GM18511 (cell line): ENCODE data around the gene KLK3.
A peak's percentile ranks its signal among the peaks of the same experiment; 100 is the strongest.

Experiments used
- ATAC-seq: cut with Tn5 transposase; IDR thresholded peaks from one replicate; pipeline ENCODE4 v1.9.1; 2021; ENCODE audit warnings: mild to moderate bottlenecking, moderate library complexity; ENCODE audit not compliant: unreplicated experiment

Gene KLK3

GRCh38 chr19:50830266-50831025, 24.3 kb upstream of the KLK3 start:
- no peak for ATAC-seq

- no peak for ATAC-seq
Measured at GRCh38 chr19:50831026-50831396, 23.7 kb upstream of the KLK3 start.

- ATAC-seq, result no peak
Measured at GRCh38 chr19:50832666-50833065, 22.0 kb upstream of the KLK3 start.

GRCh38 chr19:50833117-50833801, 21.5 kb upstream of the KLK3 start, which contains the start of gene KLK15:
Gene KLK15 (minus strand): TSS chr19:50833574. CDS start chr19:50831492, 2,082 bp downstream.
- no peak for ATAC-seq

GRCh38 chr19:50833802-50834167, 20.9 kb upstream of the KLK3 start:
- no peak for ATAC-seq

- ATAC-seq, result no peak
Measured at GRCh38 chr19:50835103-50835784, 19.5 kb upstream of the KLK3 start.

GRCh38 chr19:50835785-50836542, 18.8 kb upstream of the KLK3 start:
- peak; percentile 83 for ATAC-seq

- no peak for ATAC-seq
Measured at GRCh38 chr19:50836543-50837195, 18.0 kb upstream of the KLK3 start.

- ATAC-seq, result no peak
Measured at GRCh38 chr19:50837300-50837699, 17.4 kb upstream of the KLK3 start.

- no peak for ATAC-seq
Measured at GRCh38 chr19:50838239-50838638, 16.5 kb upstream of the KLK3 start.

- no peak for ATAC-seq
Measured at GRCh38 chr19:50839712-50840655, 14.7 kb upstream of the KLK3 start.

- ATAC-seq, result no peak
Measured at GRCh38 chr19:50842130-50842529, 12.6 kb upstream of the KLK3 start.

- no peak for ATAC-seq
Measured at GRCh38 chr19:50843205-50843604, 11.5 kb upstream of the KLK3 start.

- no peak for ATAC-seq
Measured at GRCh38 chr19:50843701-50844221, 11.0 kb upstream of the KLK3 start.

- ATAC-seq, result no peak
Measured at GRCh38 chr19:50844296-50844935, 10.3 kb upstream of the KLK3 start.

GRCh38 chr19:50850738-50851137, 4.0 kb upstream of the KLK3 start:
- no peak for ATAC-seq

GRCh38 chr19:50851620-50852019, 3.1 kb upstream of the KLK3 start:
- no peak for ATAC-seq

GRCh38 chr19:50857366-50857765, 2.7 kb downstream of the KLK3 start:
- ATAC-seq, result no peak

GRCh38 chr19:50858886-50859285, 4.2 kb downstream of the KLK3 start:
- no peak for ATAC-seq
